HG03442 (cell line): ENCODE results near the gene MYRF.
A peak's percentile ranks its signal among the peaks of the same experiment; 100 is the strongest.

ENCODE experiments used
- ATAC-seq: cut with Tn5 transposase; IDR thresholded peaks from one replicate; pipeline ENCODE4 v1.9.1; 2021; ENCODE audit warnings: mild to moderate bottlenecking, moderate library complexity; ENCODE audit not compliant: unreplicated experiment

MYRF gene

GRCh38 chr11:61756452-61757212 is 4.2 kb downstream of the MYRF start:
- ATAC-seq = peak; percentile 54

GRCh38 chr11:61757213-61757862 is 4.9 kb downstream of the MYRF start:
- ATAC-seq = no peak

- no peak for ATAC-seq
These were observed 8.5 kb downstream of the MYRF start for GRCh38 chr11:61760946-61761345.

GRCh38 chr11:61761440-61762222 is 9.2 kb downstream of the MYRF start:
- ATAC-seq = no peak

- ATAC-seq = no peak
These were observed 9.8 kb downstream of the MYRF start for GRCh38 chr11:61762223-61762615.

GRCh38 chr11:61762798-61763197 is 10.4 kb downstream of the MYRF start:
- no peak for ATAC-seq

GRCh38 chr11:61763930-61764605 is 11.6 kb downstream of the MYRF start:
- no peak for ATAC-seq

GRCh38 chr11:61764606-61765260 is 12.3 kb downstream of the MYRF start:
- no peak for ATAC-seq

GRCh38 chr11:61765550-61766253 is 13.3 kb downstream of the MYRF start:
- ATAC-seq = no peak

- no peak for ATAC-seq
These were observed 14.0 kb downstream of the MYRF start for GRCh38 chr11:61766353-61766841.

GRCh38 chr11:61768376-61769076 is 16.1 kb downstream of the MYRF start:
- ATAC-seq = no peak

- ATAC-seq = no peak
These were observed 16.9 kb downstream of the MYRF start for GRCh38 chr11:61769169-61769920.

GRCh38 chr11:61769946-61770683 is 17.7 kb downstream of the MYRF start:
- no peak for ATAC-seq

- ATAC-seq = no peak
These were observed 18.9 kb downstream of the MYRF start for GRCh38 chr11:61771195-61771894.

GRCh38 chr11:61771985-61772455 is 19.6 kb downstream of the MYRF start:
- ATAC-seq = no peak

- ATAC-seq = no peak
These were observed 20.9 kb downstream of the MYRF start for GRCh38 chr11:61773356-61773755.

GRCh38 chr11:61773809-61774208 is 21.4 kb downstream of the MYRF start:
- ATAC-seq = no peak
